H1 (cell line): Measurements from ENCODE around the gene CUL4A. TPM values are rescaled to one million over a fixed set of nuclear protein-coding genes. Genes with fewer than 3 reads are reported as not detected.

ENCODE experiments used
- CTCF ChIA-PET: fragments of 300-600 bp; sonication (Branson Sonifier 250); formaldehyde crosslinking; loops from one replicate; lab custom pipeline; 2021; ENCODE audit not compliant: partially characterized antibody; lab: Charles Lee
- POLR2A ChIA-PET: fragments of 300-600 bp; sonication (Branson Sonifier 250); formaldehyde crosslinking; loops from one replicate; lab custom pipeline; 2021; ENCODE audit warnings: inconsistent platforms; ENCODE audit not compliant: partially characterized antibody; lab: Charles Lee
- DNase-seq, 2 experiments: peaks; one replicate each; pipeline versions ENCODE4 v3.0.0 to v3.0.0-alpha.2; 2010 to 2022; ENCODE audit warnings: low spot score in 2 of 2, low read depth in 1 of 2, mixed read lengths in 1 of 2
- FAIRE-seq: peaks from 2 replicates; lab custom pipeline; 2011; peaks lifted over from hg19 to GRCh38; lab: Jason Lieb, UNC
- H2AFZ ChIP-seq: 2 replicates; pipeline ENCODE4 v1.8.1; 2012; ENCODE audit warnings: low read length, inconsistent platforms
- H2AK5ac ChIP-seq: 2 replicates; pipeline ENCODE4 v1.6.1; 2013; ENCODE audit warnings: low read depth, low read length
- H2BK120ac ChIP-seq: replicated peaks from 2 replicates; pipeline ENCODE3; 2013; ENCODE audit warnings: low read depth, low read length, inconsistent platforms
- H2BK12ac ChIP-seq: 2 replicates; pipeline ENCODE4 v1.6.1; 2013; ENCODE audit warnings: low read depth, low read length
- H2BK15ac ChIP-seq: 2 replicates; pipeline ENCODE4 v1.6.1; 2013; ENCODE audit warnings: low read length
- H2BK20ac ChIP-seq: 2 replicates; pipeline ENCODE4 v1.6.1; 2013; ENCODE audit warnings: low read length
- H2BK5ac ChIP-seq: 2 replicates; pipeline ENCODE4 v1.6.1; 2013; ENCODE audit warnings: low read depth, low read length
- H3K14ac ChIP-seq: 2 replicates; pipeline ENCODE4 v1.6.1; 2013; ENCODE audit warnings: inconsistent platforms; ENCODE audit not compliant: insufficient read length
- H3K18ac ChIP-seq: 2 replicates; pipeline ENCODE4 v1.6.1; 2013; ENCODE audit warnings: low read length; ENCODE audit errors: extremely low read depth
- H3K23ac ChIP-seq: 2 replicates; pipeline ENCODE4 v1.6.1; 2013; ENCODE audit warnings: inconsistent platforms; ENCODE audit not compliant: insufficient read length
- H3K23me2 ChIP-seq: 2 replicates; pipeline ENCODE4 v1.6.1; 2013; ENCODE audit warnings: low read depth, low read length
- H3K27ac ChIP-seq: 2 replicates; pipeline ENCODE4 v1.6.1; 2011; ENCODE audit warnings: low read depth, low read length, inconsistent platforms
- H3K27me3 ChIP-seq, 4 experiments: replicated peaks in 1 of 4; 1 replicate in 1 of 4; 2 replicates in 3 of 4; pipeline versions ENCODE4 v1.6.1 to v1.8.1; 2011 to 2013; ENCODE audit warnings: low read length in 3 of 4, mild to moderate bottlenecking in 3 of 4, inconsistent platforms in 2 of 4, mixed read lengths in 2 of 4, moderate library complexity in 1 of 4; ENCODE audit not compliant: control insufficient read depth in 3 of 4, insufficient read depth in 3 of 4; ENCODE audit errors: extremely low read depth in 1 of 4
- H3K36me3 ChIP-seq, 4 experiments: 2 replicates each; pipeline versions ENCODE4 v1.6.1 to v1.8.1; 2011 to 2013; ENCODE audit warnings: mild to moderate bottlenecking in 4 of 4, low read length in 3 of 4, moderate library complexity in 2 of 4, control low read depth in 1 of 4, inconsistent platforms in 1 of 4; ENCODE audit not compliant: insufficient read depth in 4 of 4, control insufficient read depth in 2 of 4
- H3K4ac ChIP-seq: replicated peaks from 2 replicates; pipeline ENCODE3; 2013; ENCODE audit warnings: low read length, low read depth, mixed read lengths, inconsistent platforms; ENCODE audit not compliant: insufficient read length
- H3K4me1 ChIP-seq, 4 experiments: replicated peaks in 1 of 4; 1 replicate in 1 of 4; 2 replicates in 3 of 4; pipeline versions ENCODE4 v1.6.1 to v1.8.1; 2011 to 2013; ENCODE audit warnings: low read length in 3 of 4, inconsistent platforms in 2 of 4, mixed read lengths in 1 of 4; ENCODE audit not compliant: insufficient read depth in 4 of 4, control insufficient read depth in 3 of 4
- H3K4me2 ChIP-seq, 2 experiments: 2 replicates each; pipeline versions ENCODE4 v1.6.1 to v1.8.1; 2011 to 2013; ENCODE audit warnings: low read depth in 2 of 2, low read length in 2 of 2, control low read depth in 1 of 2, inconsistent platforms in 1 of 2, mild to moderate bottlenecking in 1 of 2; ENCODE audit not compliant: insufficient read depth in 1 of 2
- H3K4me3 ChIP-seq, 4 experiments: fragments of 200-600, 300-600 bp in 1 of 4; sonication (generic), shearing (Covaris generic), sonication (Bioruptor Twin) in 1 of 4; 2 replicates each; pipeline versions ENCODE4 v1.5.1 to v1.8.1; 2011 to 2016; ENCODE audit warnings: low read length in 4 of 4, low read depth in 3 of 4, control low read depth in 2 of 4, inconsistent platforms in 2 of 4, mild to moderate bottlenecking in 2 of 4, mixed read lengths in 1 of 4, moderate library complexity in 1 of 4; ENCODE audit not compliant: insufficient read depth in 2 of 4; ENCODE audit errors: extremely low read depth in 1 of 4
- H3K56ac ChIP-seq: replicated peaks from 2 replicates; pipeline ENCODE3; 2013; ENCODE audit warnings: low read depth, mild to moderate bottlenecking, mixed read lengths, low read length, inconsistent platforms; ENCODE audit not compliant: insufficient read length
- H3K79me1 ChIP-seq: 2 replicates; pipeline ENCODE4 v1.6.1; 2013; ENCODE audit warnings: low read depth, low read length, control low read depth
- H3K79me2 ChIP-seq, 2 experiments: 2 replicates each; pipeline versions ENCODE4 v1.6.1 to v1.8.1; 2012 to 2013; ENCODE audit warnings: low read length in 2 of 2, mild to moderate bottlenecking in 2 of 2, inconsistent platforms in 1 of 2; ENCODE audit not compliant: insufficient read depth in 2 of 2, control insufficient read depth in 1 of 2
- H3K9ac ChIP-seq, 4 experiments: replicated peaks in 1 of 4; 1 replicate in 1 of 4; 2 replicates in 3 of 4; pipeline versions ENCODE4 v1.6.1 to v1.8.1; 2011 to 2013; ENCODE audit warnings: low read depth in 3 of 4, low read length in 3 of 4, control low read depth in 2 of 4, mild to moderate bottlenecking in 2 of 4, moderate library complexity in 2 of 4, inconsistent platforms in 1 of 4; ENCODE audit errors: extremely low read depth in 1 of 4
- H3K9me3 ChIP-seq, 2 experiments: 2 replicates each; pipeline versions ENCODE4 v1.6.1 to v1.8.1; 2012 to 2013; ENCODE audit warnings: mild to moderate bottlenecking in 2 of 2, moderate library complexity in 2 of 2, control low read depth in 1 of 2, inconsistent platforms in 1 of 2, low read depth in 1 of 2, low read length in 1 of 2, mixed read lengths in 1 of 2; ENCODE audit not compliant: insufficient read depth in 2 of 2
- H4K20me1 ChIP-seq, 2 experiments: replicated peaks in 1 of 2; 2 replicates each; pipeline versions ENCODE3 to v1.8.1; 2011 to 2013; ENCODE audit warnings: inconsistent platforms in 2 of 2, low read length in 2 of 2, mild to moderate bottlenecking in 1 of 2; ENCODE audit not compliant: insufficient read depth in 2 of 2, control insufficient read depth in 1 of 2
- H4K5ac ChIP-seq: 2 replicates; pipeline ENCODE4 v1.6.1; 2013; ENCODE audit warnings: low read length, low read depth, mixed read lengths, inconsistent platforms; ENCODE audit not compliant: insufficient read length
- H4K8ac ChIP-seq: 2 replicates; pipeline ENCODE4 v1.8.0; 2013; ENCODE audit warnings: mild to moderate bottlenecking, moderate library complexity, low read length, inconsistent platforms; ENCODE audit not compliant: insufficient read depth; ENCODE audit errors: extremely low read depth
- H4K91ac ChIP-seq: replicated peaks from 2 replicates; pipeline ENCODE3; 2013; ENCODE audit warnings: low read length, mixed read lengths, inconsistent platforms; ENCODE audit not compliant: insufficient read length
- CEBPB ChIP-seq: IDR thresholded peaks from 2 replicates; pipeline ENCODE4 v1.6.1; 2012; ENCODE audit warnings: low read depth, low read length
- CTCF ChIP-seq, 3 experiments: IDR thresholded peaks; 1 replicate in 2 of 3; 2 replicates in 1 of 3; pipeline versions ENCODE4 v1.5.1 to v1.6.1; 2011; ENCODE audit warnings: low read length in 3 of 3, mild to moderate bottlenecking in 3 of 3, inconsistent platforms in 2 of 3, low read depth in 1 of 3, moderate library complexity in 1 of 3; ENCODE audit not compliant: insufficient read depth in 1 of 3; ENCODE audit errors: control extremely low read depth in 1 of 3
- EGR1 ChIP-seq: IDR thresholded peaks from 2 replicates; pipeline ENCODE4 v1.6.1; 2011; ENCODE audit warnings: low read depth, low read length, borderline replicate concordance
- GTF2F1 ChIP-seq: IDR thresholded peaks from 2 replicates; pipeline ENCODE4 v1.6.1; 2012; ENCODE audit warnings: low read depth, low read length, improper control_type of control experiment, borderline replicate concordance
- RNF2 ChIP-seq: fragments of 200-900, 300-1000 bp; sonication (generic); IDR thresholded peaks from 2 replicates; pipeline ENCODE4 v1.7.1; 2016; ENCODE audit warnings: borderline replicate concordance, low read depth, mild to moderate bottlenecking, antibody characterized with exemption, low read length; ENCODE audit not compliant: poor library complexity, severe bottlenecking; ENCODE audit errors: missing control alignments
- SIN3A ChIP-seq, 2 experiments: IDR thresholded peaks in 1 of 2; conservative IDR thresholded peaks in 1 of 2; 2 replicates each; pipeline ENCODE4 v1.6.1; 2011 to 2012; ENCODE audit warnings: low read length in 2 of 2, improper control_type of control experiment in 1 of 2, low read depth in 1 of 2, mild to moderate bottlenecking in 1 of 2
- WGBS, 2 experiments: shearing (Covaris generic) in 1 of 2; methylation state at CpG; one replicate each; pipeline versions ENCODE4 v1.1.6 to v1.1.7; 2013 to 2015; ENCODE audit warnings: low lambda C conversion rate in 2 of 2, mixed read lengths in 2 of 2, inconsistent platforms in 1 of 2, low coverage in 1 of 2, missing lambda C conversion rate in 1 of 2; ENCODE audit not compliant: insufficient replicate concordance in 2 of 2, insufficient coverage in 1 of 2, insufficient read length in 1 of 2; ENCODE audit errors: extremely low coverage in 1 of 2, missing lambda C conversion rate in 1 of 2; 5-methylcytosine and 5-hydroxymethylcytosine counted together
- polyA plus RNA-seq, 7 experiments: library from polyadenylated mRNA; depleted of rRNA in 3 of 7; stranded (reverse) in 5 of 7; unstranded in 2 of 7; fragments of >200 nt in 5 of 7; fragments of 200-250 nt in 2 of 7; gene quantifications; 1 replicate in 5 of 7; 2 replicates in 1 of 7; 4 replicates in 1 of 7; pipeline versions ENCODE4 v1.2.1 to v1.2.3, GENCODE V29; 2011 to 2013; ENCODE audit warnings: missing spikeins in 2 of 7, mixed read lengths in 2 of 7
- total RNA-seq: library from RNA; stranded (reverse); fragmentation: NEBNext Ultra II Directional; extraction: Animal tissue kit (Norgen Biotek cat#: 25700); gene quantifications from 2 replicates; pipeline ENCODE4 v1.2.1, GENCODE V29; 2021

Gene CUL4A
- total and polyA plus RNA-seq, 2 of the 8 experiments (the other 6 are each of a cell fraction or from before 2014, with no cell fraction given): 54.7 to 101 TPM

GRCh38 chr13:113171250-113172125 is 37.9 kb upstream of the CUL4A start:
- Histone ChIP-seq H3K56ac (no peak overlapping the region), H3K23ac (no peak overlapping the region), H3K4me3 (no peak overlapping the region), H3K4me2 (no peak overlapping the region), H3K14ac (no peak overlapping the region), H3K27me3 (no peaks in the 10 kb centered on the region), H4K5ac (no peak overlapping the region), H4K8ac (no peak overlapping the region; the same call in 1 of the 2 replicates), H3K27ac (no peak overlapping the region), H2AFZ (no peak overlapping the region), H3K9ac (no peak overlapping the region), H2BK12ac (no peak overlapping the region), H2BK5ac (no peak overlapping the region; the same call in 1 of the 2 replicates), H2BK15ac (no peak overlapping the region), H2BK120ac (no peak overlapping the region), H4K91ac (no peak overlapping the region), H3K4ac (no peak overlapping the region), H3K18ac (no peak overlapping the region), H3K9me3 (no peaks in the 10 kb centered on the region), H2AK5ac (no peak overlapping the region), H4K20me1 (no peaks in the 10 kb centered on the region), H2BK20ac (no peak overlapping the region), H3K79me1 (no peaks in the 10 kb centered on the region), H3K79me2 (no peaks in the 10 kb centered on the region; a peak in 1 of 4 replicates), H3K23me2 (no peaks in the 10 kb centered on the region), H3K4me1 (no peaks in the 10 kb centered on the region), H3K36me3 (peaks cover 7 to 46% (median 23%) of the 10 kb centered on the region in 4 experiments)
- DNase-seq (no peak), FAIRE-seq (no peak)
- 93% methylated on average over 30 of the region's 34 CpGs; no CpG with 5 or more reads in 1 of the 2 experiments for WGBS, 2 experiments
- ChIA-PET POLR2A (interaction anchor here (1.4 kb wide), 1 partner anchor 38 kb away, joined by 5 read pairs; the partner anchor contains the start of genes CUL4A and PCID2), CTCF (interaction anchor here (1.0 kb wide), 1 partner anchor 16 kb away, joined by 3 read pairs; no protein-coding TSS in a partner anchor)
- TF ChIP-seq RNF2 (no peak), CEBPB (no peak), CTCF (IDR thresholded peaks at IDR 0.05; ENCODE audit: control extremely low read depth in 1 of 3, insufficient read depth in 1 of 3, low read depth in 1 of 3, low read length in 3 of 3) (no peak), GTF2F1 (no peak), EGR1 (no peak), SIN3A (conservative IDR thresholded peaks at IDR 0.05 in 1 of 2, IDR thresholded peaks at IDR 0.05 in 1 of 2; ENCODE audit: low read depth in 1 of 2, low read length in 2 of 2) (no peak)
